D721Med (cell line): ENCODE data around the gene TM4SF18.

ENCODE experiments used
- DNase-seq: peaks from one replicate; pipeline ENCODE4 v3.0.0; 2011; ENCODE audit warnings: low spot score; ENCODE audit not compliant: insufficient read length
- FAIRE-seq: peaks from 2 replicates; lab custom pipeline; 2011; peaks lifted over from hg19 to GRCh38; lab: Jason Lieb, UNC
- TF ChIP-seq, protein P1 (sequence below): IDR thresholded peaks from 2 replicates; pipeline ENCODE4 v1.5.1; 2012; ENCODE audit warnings: mild to moderate bottlenecking, control low read depth; ENCODE audit not compliant: insufficient read depth; ENCODE audit errors: missing control alignments

Gene TM4SF18

DNA sequence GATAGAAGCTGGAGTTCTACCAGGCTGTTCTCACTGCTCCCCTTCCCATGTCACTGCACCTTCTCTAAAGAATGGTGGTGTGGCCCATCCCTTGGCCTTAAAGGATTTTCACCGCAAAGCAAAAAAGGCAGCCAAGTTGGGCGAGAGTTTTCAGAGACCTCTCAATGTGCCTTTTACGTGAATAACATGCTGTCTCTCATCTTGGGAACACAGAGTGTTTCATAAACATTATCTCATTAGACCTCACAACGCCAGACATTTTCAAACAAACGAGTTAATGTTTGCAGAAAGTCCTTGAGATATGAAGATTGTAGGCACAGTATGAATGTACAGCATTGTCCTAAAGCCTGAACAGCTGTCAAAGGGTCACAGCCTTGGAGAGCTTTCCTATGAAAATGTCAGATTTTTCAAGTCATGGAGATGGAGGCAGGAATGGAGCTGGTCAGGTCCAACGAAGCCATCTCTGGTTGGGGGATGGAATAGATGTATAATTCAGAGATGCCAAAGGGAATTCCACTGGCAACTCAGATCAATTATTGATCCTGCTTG, 22.7 kb upstream of the TM4SF18 start:
- TF ChIP-seq, protein P1, sequence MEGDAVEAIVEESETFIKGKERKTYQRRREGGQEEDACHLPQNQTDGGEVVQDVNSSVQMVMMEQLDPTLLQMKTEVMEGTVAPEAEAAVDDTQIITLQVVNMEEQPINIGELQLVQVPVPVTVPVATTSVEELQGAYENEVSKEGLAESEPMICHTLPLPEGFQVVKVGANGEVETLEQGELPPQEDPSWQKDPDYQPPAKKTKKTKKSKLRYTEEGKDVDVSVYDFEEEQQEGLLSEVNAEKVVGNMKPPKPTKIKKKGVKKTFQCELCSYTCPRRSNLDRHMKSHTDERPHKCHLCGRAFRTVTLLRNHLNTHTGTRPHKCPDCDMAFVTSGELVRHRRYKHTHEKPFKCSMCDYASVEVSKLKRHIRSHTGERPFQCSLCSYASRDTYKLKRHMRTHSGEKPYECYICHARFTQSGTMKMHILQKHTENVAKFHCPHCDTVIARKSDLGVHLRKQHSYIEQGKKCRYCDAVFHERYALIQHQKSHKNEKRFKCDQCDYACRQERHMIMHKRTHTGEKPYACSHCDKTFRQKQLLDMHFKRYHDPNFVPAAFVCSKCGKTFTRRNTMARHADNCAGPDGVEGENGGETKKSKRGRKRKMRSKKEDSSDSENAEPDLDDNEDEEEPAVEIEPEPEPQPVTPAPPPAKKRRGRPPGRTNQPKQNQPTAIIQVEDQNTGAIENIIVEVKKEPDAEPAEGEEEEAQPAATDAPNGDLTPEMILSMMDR: no peak
- FAIRE-seq (no peak), DNase-seq (no peak)

- TF ChIP-seq, protein P1: no peak
- DNase-seq (no peak), FAIRE-seq (no peak)
These were observed 20.2 kb upstream of the TM4SF18 start for GRCh38 chr3:149353581-149354184.

- peak; percentile 40 for DNase-seq
- TF ChIP-seq, protein P1: peak; percentile 63
- FAIRE-seq: no peak
These were observed 19.1 kb upstream of the TM4SF18 start for GRCh38 chr3:149352556-149352955.

- DNase-seq (no peak), FAIRE-seq (no peak)
- TF ChIP-seq, protein P1: peak; percentile 28
These were observed 10.5 kb upstream of the TM4SF18 start for GRCh38 chr3:149343951-149344350.

DNA sequence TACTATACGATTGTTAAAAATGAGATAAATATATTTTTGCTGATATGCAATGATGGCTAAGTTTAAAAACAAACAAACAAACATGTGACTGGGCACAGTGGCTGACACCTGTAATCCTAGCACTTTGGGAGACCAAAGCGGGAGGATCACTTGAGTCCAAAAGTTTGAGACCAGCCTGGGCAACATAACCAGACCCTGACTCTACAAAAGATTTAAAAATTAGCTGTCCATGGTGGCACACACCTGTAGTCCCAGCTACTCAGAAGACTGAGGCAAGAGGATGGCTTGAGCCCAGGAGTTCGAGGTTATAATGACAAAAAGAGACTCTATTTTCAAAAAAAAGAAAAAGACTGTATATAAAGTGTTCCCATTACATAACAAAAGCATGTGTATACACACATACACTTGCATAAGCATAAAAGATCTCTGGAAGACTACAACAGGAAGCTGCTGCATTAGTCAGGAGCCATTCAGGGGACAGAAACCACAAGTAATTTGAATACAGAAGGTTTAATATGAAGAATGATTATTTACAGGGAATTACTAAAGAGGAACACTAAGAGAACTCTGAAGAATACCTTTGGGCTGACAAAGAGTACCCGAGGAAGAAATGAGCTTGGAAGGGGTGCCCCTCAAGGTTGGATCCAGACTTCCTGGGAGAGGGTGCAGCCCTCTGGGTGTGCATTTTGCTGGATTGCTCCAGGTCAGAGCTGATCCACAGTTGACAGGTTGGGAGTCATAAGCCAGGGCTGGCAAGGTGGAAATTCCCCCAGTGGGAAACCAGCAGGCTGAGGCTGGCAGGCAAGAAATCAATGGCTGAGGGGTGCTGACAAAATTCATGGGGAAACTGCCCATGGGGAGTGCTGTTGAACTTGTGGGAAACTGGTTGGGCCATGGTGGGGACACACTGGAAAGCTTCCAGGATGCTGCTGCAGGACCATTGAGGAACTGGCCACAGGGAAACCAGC, 9.3 kb upstream of the TM4SF18 start:
- TF ChIP-seq, protein P1: no peak
- DNase-seq (no peak), FAIRE-seq (no peak)

DNA sequence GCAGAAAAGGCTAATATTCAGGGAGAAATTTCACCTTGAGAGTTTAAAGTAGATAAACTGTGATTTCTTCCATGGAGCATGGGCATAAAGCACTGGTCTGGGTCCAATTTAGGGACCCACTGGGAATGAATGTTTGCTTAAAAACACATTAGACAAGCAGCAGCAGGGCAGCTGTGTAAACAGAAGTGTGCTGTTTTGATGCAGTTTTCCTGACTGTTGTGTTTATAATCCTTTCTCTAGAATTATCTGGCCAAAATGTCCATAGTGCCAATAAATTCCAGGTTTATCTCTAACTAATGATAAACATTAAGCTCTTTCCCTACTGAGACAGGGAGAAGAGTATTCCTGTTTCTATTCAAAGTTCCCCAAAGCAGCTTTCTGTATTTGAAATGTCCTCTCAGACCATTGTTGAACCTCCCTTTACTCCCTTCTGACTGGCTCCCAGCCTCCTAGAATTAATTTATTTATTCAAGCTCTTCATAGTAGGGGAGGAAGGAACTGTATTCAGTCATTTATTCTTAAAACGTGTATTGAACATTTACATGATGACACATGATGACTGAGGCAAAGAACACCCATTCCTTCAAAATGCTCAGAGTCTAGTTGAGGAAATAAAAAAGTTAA, 7.0 kb upstream of the TM4SF18 start:
- no peak for DNase-seq
- no peak for FAIRE-seq

More for the DNA sequence above, 7.0 kb upstream of the TM4SF18 start:
- TF ChIP-seq, protein P1: no peak
